ENCODE data around the gene KCTD5. TPM values are rescaled to one million over a fixed set of nuclear protein-coding genes. Genes with fewer than 3 reads are reported as not detected.
A peak's percentile ranks its signal among the peaks of the same experiment; 100 is the strongest.

Gene KCTD5
- total RNA-seq, 8 experiments from 2014 or later = 17.6 to 30.0 (median 26.2) TPM

DNA sequence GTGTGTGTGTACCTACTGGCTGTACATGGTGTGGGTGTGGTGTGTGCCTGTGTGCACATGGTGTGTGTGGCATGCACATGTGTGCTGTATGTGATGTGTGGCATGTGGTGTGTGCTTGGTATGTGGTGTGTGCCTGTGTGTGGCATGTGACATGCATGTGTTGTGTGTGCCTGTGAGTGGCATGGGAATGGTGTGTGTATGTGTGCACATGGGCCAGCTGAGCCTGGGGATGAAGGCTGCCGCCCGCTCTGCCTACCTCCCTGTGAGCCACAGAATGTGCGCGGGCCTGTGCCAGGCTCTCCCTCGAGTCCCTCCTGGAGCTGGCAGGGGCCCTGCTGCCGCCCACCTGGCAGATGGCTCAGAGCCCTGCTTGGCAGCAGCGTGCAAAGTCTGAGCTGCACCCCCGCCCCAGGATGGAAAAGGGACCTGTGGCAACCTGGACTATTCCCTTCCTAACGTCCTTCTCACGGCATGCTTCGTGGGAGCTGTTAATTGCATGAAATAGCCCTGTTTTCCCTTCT, 28.4 kb downstream of the KCTD5 start:
- H3K4me3 ChIP-seq = no peak overlapping the region
- WGBS, 10 experiments = 38 to 100% (median 46%) methylated on average over 1 to 5 of the region's 11 CpGs; no CpG with 5 or more reads in 4 of the 10 experiments
- H3K4me1 ChIP-seq (replicated peaks in 1 of 2) = peaks cover 0 to 5% of the 10 kb centered on the region in 2 donors
- peak in 2 of 8 experiments; percentile 2 for ATAC-seq (replicated peaks in 6 of 8)
- in situ Hi-C loops (cut with MboI; ENCODE audit: low pct_unique_long_range_greater_than_20kb in 2 of 9, low sequenced_read_pairs in 9 of 9, unreplicated experiment in 9 of 9) = no loop called here
- H3K27ac ChIP-seq = no peak overlapping the region

GRCh38 chr16:2711370-2712062, 29.2 kb downstream of the KCTD5 start:
- no peak overlapping the region for H3K27ac ChIP-seq
- no peak overlapping the region for H3K4me3 ChIP-seq
- 0 to 80% (median 38%) methylated on average over 1 of the region's 22 CpGs; no CpG with 5 or more reads in 6 of the 10 experiments for WGBS, 10 experiments
- H3K4me1 ChIP-seq (replicated peaks in 1 of 2) = peaks cover 0 to 7% of the 10 kb centered on the region in 2 donors
- no peak for ATAC-seq (replicated peaks in 6 of 8)
- in situ Hi-C loops (cut with MboI; ENCODE audit: low pct_unique_long_range_greater_than_20kb in 2 of 9, low sequenced_read_pairs in 9 of 9, unreplicated experiment in 9 of 9) = no loop called here

GRCh38 chr16:2712063-2712441, 29.7 kb downstream of the KCTD5 start:
- H3K4me1 ChIP-seq (replicated peaks in 1 of 2) = peaks cover 0 to 7% of the 10 kb centered on the region in 2 donors
- no peak for ATAC-seq (replicated peaks in 6 of 8)
- in situ Hi-C loops (cut with MboI; ENCODE audit: low pct_unique_long_range_greater_than_20kb in 2 of 9, low sequenced_read_pairs in 9 of 9, unreplicated experiment in 9 of 9) = no loop called here
- no peak overlapping the region for H3K4me3 ChIP-seq
- WGBS, 10 experiments = 57 to 92% methylated on average over 2 to 3 of the region's 14 CpGs; no CpG with 5 or more reads in 8 of the 10 experiments
- no peak overlapping the region for H3K27ac ChIP-seq

- no peak overlapping the region for H3K27ac ChIP-seq
- in situ Hi-C loops (cut with MboI; ENCODE audit: low pct_unique_long_range_greater_than_20kb in 2 of 9, low sequenced_read_pairs in 9 of 9, unreplicated experiment in 9 of 9) = no loop called here
- peaks cover 0 to 7% of the 10 kb centered on the region in 2 donors for H3K4me1 ChIP-seq (replicated peaks in 1 of 2)
- WGBS, 10 experiments = 60 to 90% (median 86%) methylated on average over 1 to 5 of the region's 21 CpGs; no CpG with 5 or more reads in 5 of the 10 experiments
- ATAC-seq (replicated peaks in 6 of 8) = no peak
- no peak overlapping the region for H3K4me3 ChIP-seq
Observed at GRCh38 chr16:2712546-2712945, 30.2 kb downstream of the KCTD5 start.

DNA sequence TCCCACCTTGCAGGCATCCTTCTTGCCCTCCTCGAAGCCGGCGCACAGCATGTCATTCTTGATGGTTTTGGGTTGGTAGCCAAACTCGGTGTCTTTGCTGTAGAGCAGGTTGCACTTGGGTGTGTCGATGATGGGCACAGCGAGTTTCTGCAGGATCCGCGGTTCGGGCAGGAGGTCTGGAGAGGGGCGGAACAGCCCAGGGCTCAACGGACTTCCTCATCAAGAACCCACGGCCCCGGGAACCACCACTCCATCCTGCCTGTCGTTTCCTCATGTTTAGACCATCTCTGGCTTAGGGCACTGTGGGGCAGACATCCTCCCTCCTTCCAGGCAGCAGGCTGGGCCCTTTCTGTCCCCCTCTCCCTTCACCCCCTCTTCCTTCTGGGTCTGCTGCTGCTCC, 31.2 kb downstream of the KCTD5 start:
- Histone ChIP-seq H3K4me1 (replicated peaks in 1 of 2) (peaks cover 0 to 7% of the 10 kb centered on the region in 2 donors), H3K4me3 (no peak overlapping the region), H3K27ac (no peak overlapping the region)
- ATAC-seq (replicated peaks in 6 of 8) = no peak
- 0 to 96% (median 68%) methylated on average over 1 to 4 of the region's 14 CpGs; no CpG with 5 or more reads in 6 of the 10 experiments for WGBS, 10 experiments
- in situ Hi-C loops (cut with MboI; ENCODE audit: low pct_unique_long_range_greater_than_20kb in 2 of 9, low sequenced_read_pairs in 9 of 9, unreplicated experiment in 9 of 9) = no loop called here

- Histone ChIP-seq H3K27ac (no peak overlapping the region), H3K4me1 (replicated peaks in 1 of 2) (peaks cover 0 to 7% of the 10 kb centered on the region in 2 donors), H3K4me3 (no peak overlapping the region)
- ATAC-seq (replicated peaks in 6 of 8) = no peak
- in situ Hi-C loops (cut with MboI; ENCODE audit: low pct_unique_long_range_greater_than_20kb in 2 of 9, low sequenced_read_pairs in 9 of 9, unreplicated experiment in 9 of 9) = no loop called here
- WGBS, 10 experiments = 33 to 85% (median 80%) methylated on average over 1 to 6 of the region's 28 CpGs; no CpG with 5 or more reads in 3 of the 10 experiments
Observed at GRCh38 chr16:2713985-2714774, 31.9 kb downstream of the KCTD5 start.

DNA sequence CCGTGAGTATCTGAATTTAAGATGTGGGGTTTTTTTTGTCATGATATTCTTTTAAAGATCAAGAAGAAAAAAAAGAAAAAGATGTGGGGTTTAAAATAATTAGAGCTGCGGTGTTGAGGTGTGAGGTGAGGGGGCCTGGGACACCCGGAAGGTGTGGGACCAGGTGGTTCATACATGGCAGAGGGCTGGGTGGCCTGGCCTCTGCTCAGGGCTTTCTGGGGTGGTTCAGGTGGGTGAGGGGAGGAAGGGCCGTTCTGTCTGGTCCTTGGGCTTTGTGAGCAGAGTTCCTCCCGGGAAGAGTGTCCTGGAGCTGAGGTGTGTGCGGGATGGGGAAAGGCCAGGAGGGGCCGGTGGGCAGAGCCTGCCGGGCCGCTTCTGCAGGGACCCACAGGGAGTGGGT, 32.7 kb downstream of the KCTD5 start:
- peaks cover 1 to 11% of the 10 kb centered on the region in 2 donors for H3K4me1 ChIP-seq (replicated peaks in 1 of 2)
- peak in 2 of 8 experiments; percentile 9 to 24 for ATAC-seq (replicated peaks in 6 of 8)
- in situ Hi-C loops (cut with MboI; ENCODE audit: low pct_unique_long_range_greater_than_20kb in 2 of 9, low sequenced_read_pairs in 9 of 9, unreplicated experiment in 9 of 9) = no loop called here
- 0 to 100% (median 52%) methylated on average over 1 to 4 of the region's 9 CpGs; no CpG with 5 or more reads in 2 of the 10 experiments for WGBS, 10 experiments
- no peak overlapping the region for H3K27ac ChIP-seq
- no peak overlapping the region for H3K4me3 ChIP-seq

GRCh38 chr16:2715519-2715918, 33.2 kb downstream of the KCTD5 start:
- H3K4me1 ChIP-seq (replicated peaks in 1 of 2) = peaks cover 5 to 15% of the 10 kb centered on the region in 2 donors
- in situ Hi-C loops (cut with MboI; ENCODE audit: low pct_unique_long_range_greater_than_20kb in 2 of 9, low sequenced_read_pairs in 9 of 9, unreplicated experiment in 9 of 9) = no loop called here
- no CpG with 5 or more reads among the region's 33 CpGs for WGBS, 10 experiments
- peak; percentile 47 to 88 (median 62) for ATAC-seq (replicated peaks in 6 of 8)
- H3K4me3 ChIP-seq = no peak overlapping the region
- H3K27ac ChIP-seq = no peak overlapping the region

DNA sequence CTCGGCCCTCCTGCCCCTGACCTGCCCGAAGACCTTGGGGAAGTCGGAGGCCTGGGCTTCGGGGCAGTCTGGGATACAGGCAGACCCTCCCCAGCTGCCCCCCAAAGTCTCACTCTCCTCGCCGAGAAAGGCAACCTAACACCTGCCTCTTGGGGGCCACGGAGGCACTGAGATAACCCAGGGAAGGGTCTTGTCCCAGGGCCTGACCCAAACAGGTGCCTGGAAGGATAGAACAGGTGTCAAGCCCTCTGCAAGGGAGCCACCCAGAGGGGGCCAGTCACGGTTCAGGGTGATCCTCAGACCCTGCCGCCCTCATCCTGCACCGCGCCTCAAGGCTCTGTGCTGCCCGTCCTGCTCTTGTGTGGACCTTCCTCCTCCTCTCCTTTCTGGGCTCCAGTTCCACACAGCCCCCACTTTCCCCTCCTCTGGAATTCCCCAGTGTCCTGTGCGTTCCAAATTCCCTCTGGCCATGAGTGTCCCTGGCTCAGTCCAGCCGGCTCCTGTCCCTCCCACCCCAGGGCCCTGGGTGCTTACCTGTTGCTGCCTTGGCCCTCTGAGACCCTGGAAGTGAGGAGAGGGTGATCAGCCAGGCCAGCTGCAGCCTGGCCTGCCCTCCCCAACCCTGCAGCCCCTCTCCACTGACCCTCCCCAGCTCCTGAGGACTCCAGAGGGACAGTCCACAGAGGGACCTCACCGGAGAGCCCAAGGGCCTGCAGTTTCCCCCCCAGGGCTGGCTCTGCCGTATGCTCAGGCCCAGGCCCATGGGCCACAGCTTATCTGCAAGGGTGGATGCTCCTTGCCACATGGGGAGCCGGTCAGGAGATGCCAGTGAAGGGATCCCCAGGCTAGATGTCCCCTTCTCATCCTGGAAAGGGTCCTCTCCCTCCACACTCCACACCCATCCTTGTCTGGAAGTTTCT, 33.9 kb downstream of the KCTD5 start:
- ATAC-seq (replicated peaks in 6 of 8) = no peak

DNA sequence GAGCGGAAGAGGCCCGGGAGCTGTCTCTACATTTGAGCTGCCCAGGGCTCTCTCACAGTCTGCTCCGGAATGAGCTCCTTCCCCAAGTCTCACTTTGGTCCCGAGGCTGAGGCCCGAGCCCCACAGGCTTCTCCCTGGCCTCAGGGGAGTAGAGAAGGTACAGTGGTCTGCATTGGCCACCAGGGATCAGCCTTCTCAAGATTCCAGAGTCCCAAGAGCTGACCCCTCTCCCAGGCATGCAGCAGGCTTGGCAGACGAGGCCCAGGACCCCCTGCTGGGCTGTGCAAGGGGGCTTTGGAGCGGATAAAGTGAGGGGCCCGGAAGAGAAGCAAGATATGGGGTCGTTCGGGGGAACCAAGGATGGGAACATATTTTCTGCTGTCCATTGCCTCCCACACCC, 34.6 kb downstream of the KCTD5 start:
- no peak overlapping the region for H3K27ac ChIP-seq
- in situ Hi-C loops (cut with MboI; ENCODE audit: low pct_unique_long_range_greater_than_20kb in 2 of 9, low sequenced_read_pairs in 9 of 9, unreplicated experiment in 9 of 9) = no loop called here
- no peak overlapping the region for H3K4me3 ChIP-seq
- WGBS, 10 experiments = 20 to 60% (median 47%) methylated on average over 1 to 3 of the region's 10 CpGs; no CpG with 5 or more reads in 7 of the 10 experiments
- no peak for ATAC-seq (replicated peaks in 6 of 8)
- H3K4me1 ChIP-seq (replicated peaks in 1 of 2) = peaks cover 5 to 15% of the 10 kb centered on the region in 2 donors

More for the DNA sequence above, 33.9 kb downstream of the KCTD5 start:
- WGBS, 10 experiments = 20 to 69% (median 50%) methylated on average over 1 to 6 of the region's 17 CpGs; no CpG with 5 or more reads in 6 of the 10 experiments
- in situ Hi-C loops (cut with MboI; ENCODE audit: low pct_unique_long_range_greater_than_20kb in 2 of 9, low sequenced_read_pairs in 9 of 9, unreplicated experiment in 9 of 9) = no loop called here
- Histone ChIP-seq H3K4me3 (no peak overlapping the region), H3K27ac (no peak overlapping the region), H3K4me1 (replicated peaks in 1 of 2) (peaks cover 5 to 15% of the 10 kb centered on the region in 2 donors)

DNA sequence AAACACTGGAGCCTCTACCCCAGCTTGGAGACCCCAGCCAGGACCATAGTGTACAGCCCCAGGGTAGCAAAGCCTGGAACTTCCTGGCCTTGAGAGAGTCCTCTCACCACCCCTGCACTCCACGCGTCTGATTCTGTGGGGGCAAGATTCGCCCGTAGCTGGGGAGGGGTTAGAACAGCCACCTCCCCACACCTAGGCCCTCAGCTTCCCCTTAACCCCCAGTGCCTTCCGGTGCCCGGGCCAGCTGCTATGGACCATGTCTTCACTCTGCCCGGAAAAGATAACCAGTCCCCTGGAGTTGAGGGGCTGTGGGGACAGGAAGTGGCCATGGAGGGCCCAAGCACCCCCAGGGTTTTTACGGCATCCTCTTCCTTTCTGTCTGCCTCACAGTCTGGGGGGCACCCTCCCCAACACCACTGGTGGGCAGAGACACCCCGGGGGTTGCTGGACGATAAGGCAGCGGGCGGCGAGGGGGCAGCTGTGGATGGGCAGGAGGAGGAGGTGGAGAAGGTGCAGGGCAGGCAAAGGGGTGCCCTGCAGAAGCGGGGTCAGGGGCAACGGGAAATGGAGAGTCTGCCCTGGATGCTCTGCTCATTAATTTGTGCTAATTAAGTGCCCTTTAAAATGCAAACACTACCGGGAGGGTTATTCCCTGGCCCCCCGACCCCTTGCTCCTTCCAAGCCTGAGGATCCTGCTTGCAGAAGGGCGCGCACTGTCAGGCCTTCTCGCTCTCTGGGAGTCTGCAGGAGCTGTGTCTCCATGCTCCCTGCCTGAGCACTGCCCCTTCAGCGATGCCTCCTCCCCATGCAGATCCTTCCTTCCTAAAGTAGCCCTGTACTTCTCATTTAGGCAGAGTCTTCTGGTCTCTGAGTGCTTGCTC, 35.3 kb downstream of the KCTD5 start:
- H3K4me1 ChIP-seq (replicated peaks in 1 of 2) = peaks cover 5 to 15% of the 10 kb centered on the region in 2 donors
- WGBS, 10 experiments = 20 to 100% (median 70%) methylated on average over 1 to 6 of the region's 21 CpGs; no CpG with 5 or more reads in 3 of the 10 experiments
- H3K27ac ChIP-seq = no peak overlapping the region
- in situ Hi-C loops (cut with MboI; ENCODE audit: low pct_unique_long_range_greater_than_20kb in 2 of 9, low sequenced_read_pairs in 9 of 9, unreplicated experiment in 9 of 9) = no loop called here
- ATAC-seq (replicated peaks in 6 of 8) = no peak
- no peak overlapping the region for H3K4me3 ChIP-seq
